ENCODE data around the gene POLR1E. TPM values are rescaled to one million over a fixed set of nuclear protein-coding genes. Genes with fewer than 3 reads are reported as not detected.

The POLR1E gene
- total RNA-seq, 1 experiment from 2014 or later, result 60.9 TPM

DNA sequence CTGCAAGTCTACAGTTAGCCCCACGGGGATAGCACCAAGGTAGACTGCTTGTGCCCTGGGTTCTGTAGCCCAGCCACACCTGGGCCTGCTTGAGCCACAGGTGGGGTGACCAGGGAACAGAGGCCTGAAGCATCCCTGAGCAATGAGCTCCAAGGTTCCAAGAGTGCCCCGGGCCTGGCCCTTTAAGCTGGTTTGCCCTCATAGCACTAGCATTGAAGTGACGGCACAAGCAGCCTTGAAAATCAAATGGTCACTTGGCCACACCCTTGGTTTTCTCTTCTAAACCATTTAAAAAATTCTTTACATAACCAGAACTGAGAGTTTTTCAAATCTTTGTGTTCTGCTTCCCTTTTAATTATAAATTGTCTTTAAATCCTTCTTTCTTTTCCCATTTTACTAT is 65.7 kb downstream of the POLR1E start (continued):
- TF ChIP-seq POLR2A (IDR thresholded peaks at IDR 0.05; ENCODE audit: borderline replicate concordance, extremely low read depth, insufficient read depth, insufficient read length) (no peak), FOSL1 (IDR thresholded peaks at IDR 0.05; ENCODE audit: low read depth) (no peak)

DNA sequence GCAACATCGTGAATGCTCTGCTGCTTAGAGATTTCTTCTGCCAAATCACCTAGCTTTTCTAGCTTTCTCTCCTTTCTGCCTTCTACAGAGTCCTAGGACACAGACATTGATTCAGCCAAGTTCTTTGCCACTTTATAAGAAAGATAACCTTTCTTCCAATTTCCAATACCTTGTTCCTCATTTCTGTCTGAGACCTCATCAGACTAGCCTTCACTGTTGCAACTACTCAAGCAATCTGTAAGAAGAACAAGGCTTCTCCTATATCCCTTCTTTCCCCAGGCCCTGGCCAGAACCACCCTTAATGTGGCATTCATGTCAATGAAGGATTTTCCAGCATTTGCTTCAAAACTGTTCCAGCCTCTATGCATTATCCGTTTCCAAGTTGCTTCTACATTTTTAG is 66.1 kb downstream of the POLR1E start:
- ChIA-PET CTCF (no interaction called here), RAD21 (ENCODE audit: low non-redundant PET in 1 of 2, low total read pairs in 2 of 2, uncharacterized antibody in 2 of 2, unreplicated experiment in 2 of 2) (no interaction called here), POLR2A (no interaction called here)
- Histone ChIP-seq H3K79me2 (ENCODE audit: insufficient read depth, low read length) (no peaks in the 10 kb centered on the region), H3K9ac (ENCODE audit: low read length) (no peak overlapping the region), H3K36me3 (ENCODE audit: control insufficient read depth in 1 of 2, insufficient read depth in 2 of 2, low read length in 2 of 2) (no peaks in the 10 kb centered on the region), H4K20me1 (ENCODE audit: insufficient read depth) (no peaks in the 10 kb centered on the region), H3K4me1 (ENCODE audit: control insufficient read depth in 1 of 2, insufficient read depth in 2 of 2, low read length in 2 of 2) (0 out of 4 replicates have a peak, but pooled peaks cover 0 to 4% of the 10 kb centered on the region in 2 experiments), H3K9me2 (ENCODE audit: insufficient read depth) (no peaks in the 10 kb centered on the region), H3K27me3 (ENCODE audit: insufficient read depth, low read length) (no peaks in the 10 kb centered on the region), H3K4me2 (ENCODE audit: low read length) (no peak overlapping the region), H3K4me3 (replicated peaks in 1 of 2; ENCODE audit: low read depth in 1 of 2, low read length in 2 of 2) (no peak overlapping the region), H3K9me3 (ENCODE audit: control insufficient read depth in 1 of 2, insufficient read depth in 1 of 2, low read depth in 1 of 2, low read length in 2 of 2) (no peaks in the 10 kb centered on the region), H3K27ac (ENCODE audit: low read depth, low read length) (no peak overlapping the region), H2AFZ (ENCODE audit: low read depth, low read length, poor library complexity, severe bottlenecking) (no peak overlapping the region)
- BruUV-seq (replicated peaks), result no TSS peak
- intact Hi-C loops (cut with micrococcal nuclease), result no loop called here
- TF ChIP-seq, protein P1, sequence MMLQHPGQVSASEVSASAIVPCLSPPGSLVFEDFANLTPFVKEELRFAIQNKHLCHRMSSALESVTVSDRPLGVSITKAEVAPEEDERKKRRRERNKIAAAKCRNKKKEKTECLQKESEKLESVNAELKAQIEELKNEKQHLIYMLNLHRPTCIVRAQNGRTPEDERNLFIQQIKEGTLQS (IDR thresholded peaks at IDR 0.05), result no peak
- DNase-seq (ENCODE audit: low read depth, low spot score) (no peak), ATAC-seq (no peak)

Other genes starting within 250 kb of the POLR1E start
- 106 TPM for gene GRHPR, start 63.3 kb upstream of the POLR1E start, total RNA-seq (2021; ENCODE audit: unreplicated experiment)
- 22.3 TPM for gene ZBTB5, start 20.5 kb upstream of the POLR1E start, total RNA-seq (2021; ENCODE audit: unreplicated experiment)
- gene FBXO10, start 90.4 kb downstream of the POLR1E start, total RNA-seq (2021; ENCODE audit: unreplicated experiment), result 5.3 TPM
- 161 TPM for gene TOMM5, start 106.6 kb downstream of the POLR1E start, total RNA-seq (2021; ENCODE audit: unreplicated experiment)
- 0.52 TPM for gene FRMPD1, start 165.0 kb downstream of the POLR1E start, total RNA-seq (2021; ENCODE audit: unreplicated experiment)